Measurements from ENCODE around the gene MYO18B.

- TF ChIP-seq CTCF (IDR thresholded peaks at IDR 0.05; ENCODE audit: extremely low read depth in 1 of 2, insufficient read depth in 1 of 2, low read depth in 1 of 2, low read length in 2 of 2) (no peak), POLR2AphosphoS5 (IDR thresholded peaks at IDR 0.05; ENCODE audit: insufficient read depth, low read depth, low read length) (no peak), MYC (IDR thresholded peaks at IDR 0.05; ENCODE audit: low read depth, low read length) (no peak), POLR2A (IDR thresholded peaks at IDR 0.05; ENCODE audit: low read depth, low read length) (no peak), JUN (IDR thresholded peaks at IDR 0.05; ENCODE audit: borderline replicate concordance, insufficient read depth, insufficient read length, low read depth) (no peak), EZH2 (IDR thresholded peaks at IDR 0.05; ENCODE audit: borderline replicate concordance, low read depth, low read length, severe bottlenecking) (no peak)
Observed at GRCh38 chr22:25722626-25723025, 19.4 kb upstream of the MYO18B start.

All from endothelial cell of umbilical vein (primary cell).